Measurements from ENCODE around the gene PLAAT4. TPM values are rescaled to one million over a fixed set of nuclear protein-coding genes. Genes with fewer than 3 reads are reported as not detected.
"Not testable (repeated sequence)": the region's sequence is repeated elsewhere in the genome, so short reads cannot be mapped to it uniquely, and the experiment has no call there.

PLAAT4 gene
- total and polyA plus RNA-seq, 8 donors: 3.3 to 32.4 (median 9.6) TPM

- intact Hi-C loops (cut with DNase I): no loop called here
- Histone ChIP-seq H3K27me3 (no peaks in the 10 kb centered on the region), H3K4me1 (peaks cover 0 to 4% (median 0%) of the 10 kb centered on the region in 3 donors), H3K9me3 (no peaks in the 10 kb centered on the region), H3K27ac (no peak overlapping the region), H3K4me3 (no peak overlapping the region), H3K36me3 (no peaks in the 10 kb centered on the region)
- FAIRE-seq (no peak), DNase-seq (no peak), ATAC-seq (no peak)
- WGBS, 2 donors: 83 to 89% methylated on average over 2 of the region's 2 CpGs
- TF ChIP-seq, protein P1, sequence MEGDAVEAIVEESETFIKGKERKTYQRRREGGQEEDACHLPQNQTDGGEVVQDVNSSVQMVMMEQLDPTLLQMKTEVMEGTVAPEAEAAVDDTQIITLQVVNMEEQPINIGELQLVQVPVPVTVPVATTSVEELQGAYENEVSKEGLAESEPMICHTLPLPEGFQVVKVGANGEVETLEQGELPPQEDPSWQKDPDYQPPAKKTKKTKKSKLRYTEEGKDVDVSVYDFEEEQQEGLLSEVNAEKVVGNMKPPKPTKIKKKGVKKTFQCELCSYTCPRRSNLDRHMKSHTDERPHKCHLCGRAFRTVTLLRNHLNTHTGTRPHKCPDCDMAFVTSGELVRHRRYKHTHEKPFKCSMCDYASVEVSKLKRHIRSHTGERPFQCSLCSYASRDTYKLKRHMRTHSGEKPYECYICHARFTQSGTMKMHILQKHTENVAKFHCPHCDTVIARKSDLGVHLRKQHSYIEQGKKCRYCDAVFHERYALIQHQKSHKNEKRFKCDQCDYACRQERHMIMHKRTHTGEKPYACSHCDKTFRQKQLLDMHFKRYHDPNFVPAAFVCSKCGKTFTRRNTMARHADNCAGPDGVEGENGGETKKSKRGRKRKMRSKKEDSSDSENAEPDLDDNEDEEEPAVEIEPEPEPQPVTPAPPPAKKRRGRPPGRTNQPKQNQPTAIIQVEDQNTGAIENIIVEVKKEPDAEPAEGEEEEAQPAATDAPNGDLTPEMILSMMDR (IDR thresholded peaks at IDR 0.05): no peak
Observed at GRCh38 chr11:63530021-63530420, 6.6 kb upstream of the PLAAT4 start.

DNA sequence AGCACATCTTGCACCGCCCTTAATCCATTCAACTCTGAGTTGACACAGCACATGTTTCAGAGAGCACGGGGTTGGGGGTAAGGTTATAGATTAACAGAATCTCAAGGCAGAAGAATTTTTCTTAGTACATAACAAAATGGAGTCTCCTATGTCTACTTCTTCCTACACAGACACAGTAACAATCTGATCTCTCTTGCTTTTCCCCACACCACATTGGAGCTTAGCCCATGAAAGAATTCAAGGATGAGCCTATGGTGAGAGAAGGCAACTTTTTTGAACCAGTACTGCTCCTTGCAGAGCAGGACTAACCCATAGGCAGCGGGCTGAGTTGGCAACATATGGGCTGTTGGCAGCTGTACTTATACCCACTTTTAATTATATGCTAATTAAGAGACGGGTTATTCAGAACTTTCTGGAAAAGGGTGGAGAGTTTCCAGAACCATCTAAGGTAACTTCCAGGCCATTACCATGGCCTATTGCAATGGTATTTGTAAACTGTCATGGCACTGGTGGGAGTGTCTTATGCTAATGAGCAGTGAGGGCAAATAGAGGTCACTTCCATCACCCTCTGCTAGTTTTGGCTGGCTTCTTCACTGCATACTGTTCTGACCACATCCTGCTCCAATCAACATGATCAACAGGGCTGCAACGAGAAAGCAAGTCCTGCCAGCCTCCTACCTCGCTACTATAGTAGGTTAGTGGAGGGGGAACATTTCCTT lies 5.4 kb upstream of the PLAAT4 start:
- DNase-seq; H3K27me3 ChIP-seq; H3K9me3 ChIP-seq; H3K27ac ChIP-seq; H3K4me3 ChIP-seq; FAIRE-seq; H3K4me1 ChIP-seq; intact Hi-C loops (cut with DNase I); H3K36me3 ChIP-seq: not testable (repeated sequence)
- WGBS, 2 donors: 83 to 88% methylated on average over 4 of the region's 6 CpGs
- peak in 3 of 4 donors; percentile 73 to 87 (median 77) for ATAC-seq

DNA sequence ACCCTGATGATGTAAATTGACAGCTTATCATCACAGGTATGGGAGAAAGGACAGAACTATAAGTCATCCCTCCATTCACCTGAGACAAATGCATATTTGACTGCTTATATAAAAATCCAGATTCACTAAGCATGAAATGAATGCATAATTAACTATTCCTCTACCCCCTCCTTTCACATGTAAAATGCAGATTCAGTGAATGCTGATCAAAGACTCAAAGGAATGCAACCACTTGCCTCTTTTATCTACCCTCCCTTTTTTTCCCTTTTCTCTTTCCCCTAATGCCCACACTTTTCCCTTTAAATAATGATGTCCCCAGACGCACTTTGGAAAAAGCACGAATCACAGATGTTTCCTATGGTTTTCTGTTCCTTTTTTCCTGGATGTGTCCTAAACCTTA lies 4.5 kb upstream of the PLAAT4 start:
- no peak for FAIRE-seq
- Histone ChIP-seq H3K27ac (no peak overlapping the region), H3K27me3 (no peaks in the 10 kb centered on the region), H3K4me1 (peaks cover 0 to 8% (median 4%) of the 10 kb centered on the region in 3 donors), H3K4me3 (no peak overlapping the region), H3K36me3 (no peaks in the 10 kb centered on the region), H3K9me3 (no peaks in the 10 kb centered on the region)
- no peak for ATAC-seq
- 78 to 92% methylated on average over 2 of the region's 2 CpGs for WGBS, 2 donors
- TF ChIP-seq, protein P1 (IDR thresholded peaks at IDR 0.05): no peak
- intact Hi-C loops (cut with DNase I): no loop called here
- DNase-seq: no peak

- Histone ChIP-seq H3K27ac (no peak overlapping the region), H3K36me3 (no peaks in the 10 kb centered on the region), H3K9me3 (no peaks in the 10 kb centered on the region), H3K4me3 (no peak overlapping the region), H3K4me1 (peaks cover 4 to 14% (median 9%) of the 10 kb centered on the region in 3 donors), H3K27me3 (no peaks in the 10 kb centered on the region)
- no peak for ATAC-seq
- intact Hi-C loops (cut with DNase I): no loop called here
- FAIRE-seq: no peak
- no peak for DNase-seq
- TF ChIP-seq, protein P1 (IDR thresholded peaks at IDR 0.05): no peak
- WGBS, 2 donors: 78 to 80% methylated on average over 4 of the region's 4 CpGs
Observed at GRCh38 chr11:63532799-63533475, 3.7 kb upstream of the PLAAT4 start.

DNA sequence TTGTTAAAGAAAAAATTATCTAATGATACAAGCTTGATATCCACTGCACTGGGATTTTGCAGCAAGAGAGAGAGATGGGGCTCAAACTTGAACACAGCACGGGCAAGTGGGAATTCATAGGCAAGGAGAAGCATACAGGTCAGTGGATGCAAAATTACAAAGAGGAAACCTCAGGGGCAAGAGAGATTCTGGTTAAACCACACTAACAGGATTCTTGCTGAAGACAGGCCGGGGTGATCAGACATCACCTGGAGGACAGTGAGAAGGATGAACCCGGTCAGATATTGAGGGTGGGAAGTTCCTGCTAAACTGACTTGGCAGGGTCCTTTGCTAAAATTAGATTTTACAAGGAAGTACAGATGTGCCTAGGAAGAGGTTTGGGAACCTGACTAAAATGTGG lies 2.5 kb upstream of the PLAAT4 start:
- no peak overlapping the region for H3K4me3 ChIP-seq
- intact Hi-C loops (cut with DNase I): no loop called here
- ATAC-seq (no peak), FAIRE-seq (no peak), DNase-seq (no peak)
- TF ChIP-seq, protein P1 (IDR thresholded peaks at IDR 0.05): no peak
- H3K36me3 ChIP-seq: no peaks in the 10 kb centered on the region
- peaks cover 4 to 19% (median 10%) of the 10 kb centered on the region in 3 donors for H3K4me1 ChIP-seq
- H3K27ac ChIP-seq: no peak overlapping the region
- no peaks in the 10 kb centered on the region for H3K27me3 ChIP-seq
- 84 to 92% methylated on average over 3 of the region's 3 CpGs for WGBS, 2 donors
- no peaks in the 10 kb centered on the region for H3K9me3 ChIP-seq

All from pancreas (tissue), 10 donors.